IPS-20b (cell line): ENCODE measurements around the gene FMN1.
"Not testable (repeated sequence)": the region's sequence is repeated elsewhere in the genome, so short reads cannot be mapped to it uniquely, and the experiment has no call there.

Experiments
- H3K27ac ChIP-seq: one replicate; pipeline ENCODE4 v1.5.1; 2013; ENCODE audit warnings: low read length
- H3K27me3 ChIP-seq: 2 replicates; pipeline ENCODE4 v1.6.1; 2013; ENCODE audit warnings: mild to moderate bottlenecking, low read length, inconsistent platforms; ENCODE audit not compliant: insufficient read depth
- H3K36me3 ChIP-seq: 2 replicates; pipeline ENCODE4 v1.6.1; 2013; ENCODE audit warnings: low read depth, mild to moderate bottlenecking, inconsistent platforms, low read length, moderate library complexity; ENCODE audit not compliant: insufficient read depth
- H3K4me1 ChIP-seq: 2 replicates; pipeline ENCODE4 v1.6.1; 2013; ENCODE audit warnings: mild to moderate bottlenecking, control low read depth, inconsistent platforms, low read length, moderate library complexity; ENCODE audit not compliant: insufficient read depth
- H3K4me3 ChIP-seq: 2 replicates; pipeline ENCODE4 v1.5.1; 2013; ENCODE audit warnings: mild to moderate bottlenecking, low read length, inconsistent platforms
- H3K9ac ChIP-seq: 2 replicates; pipeline ENCODE4 v1.6.1; 2013; ENCODE audit warnings: low read depth, mild to moderate bottlenecking, inconsistent platforms, low read length, moderate library complexity
- H3K9me3 ChIP-seq: 2 replicates; pipeline ENCODE4 v1.6.1; 2013; ENCODE audit warnings: mild to moderate bottlenecking, low read depth, low read length, inconsistent platforms; ENCODE audit not compliant: insufficient read depth

FMN1 gene

DNA sequence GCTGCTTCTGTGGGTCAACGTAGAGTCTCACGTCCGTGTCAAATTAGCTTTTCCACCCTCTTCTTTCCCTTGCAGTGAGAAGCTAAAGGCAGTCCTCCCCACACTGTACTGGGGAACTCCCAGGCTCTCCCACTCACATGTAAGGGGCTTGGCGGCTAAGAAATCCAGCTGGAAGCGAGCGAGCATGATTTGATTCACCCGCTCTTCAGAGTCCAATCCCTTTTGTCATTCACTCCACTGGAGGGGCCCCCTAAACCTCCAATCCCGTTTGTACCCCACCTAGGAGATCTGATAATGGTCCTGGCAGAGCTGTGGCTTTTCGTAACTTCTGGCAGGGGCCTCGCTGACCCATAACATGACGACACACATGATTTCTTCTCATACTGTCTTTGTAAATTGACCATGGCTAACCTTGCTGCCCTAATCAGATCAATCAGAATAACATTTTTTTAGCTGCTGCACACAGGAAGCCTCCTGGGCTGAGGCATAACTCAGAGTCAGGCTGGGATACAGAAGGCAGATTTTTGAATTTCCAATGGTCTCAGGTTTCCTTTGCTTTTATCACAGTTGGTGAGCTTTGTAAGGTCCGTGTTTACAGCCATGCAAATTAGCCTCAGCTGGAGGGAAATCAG is 241.5 kb downstream of the FMN1 start:
- Histone ChIP-seq H3K36me3 (no peaks in the 10 kb centered on the region), H3K9ac (peak overlapping the region; percentile 3; the same call in 1 of the 2 replicates), H3K27ac (no peak overlapping the region), H3K27me3 (no peaks in the 10 kb centered on the region; the same call in 1 of the 2 replicates), H3K4me1 (peaks cover 24% of the 10 kb centered on the region), H3K4me3 (peak overlapping the region; percentile 57), H3K9me3 (no peaks in the 10 kb centered on the region; the same call in 1 of the 2 replicates)

DNA sequence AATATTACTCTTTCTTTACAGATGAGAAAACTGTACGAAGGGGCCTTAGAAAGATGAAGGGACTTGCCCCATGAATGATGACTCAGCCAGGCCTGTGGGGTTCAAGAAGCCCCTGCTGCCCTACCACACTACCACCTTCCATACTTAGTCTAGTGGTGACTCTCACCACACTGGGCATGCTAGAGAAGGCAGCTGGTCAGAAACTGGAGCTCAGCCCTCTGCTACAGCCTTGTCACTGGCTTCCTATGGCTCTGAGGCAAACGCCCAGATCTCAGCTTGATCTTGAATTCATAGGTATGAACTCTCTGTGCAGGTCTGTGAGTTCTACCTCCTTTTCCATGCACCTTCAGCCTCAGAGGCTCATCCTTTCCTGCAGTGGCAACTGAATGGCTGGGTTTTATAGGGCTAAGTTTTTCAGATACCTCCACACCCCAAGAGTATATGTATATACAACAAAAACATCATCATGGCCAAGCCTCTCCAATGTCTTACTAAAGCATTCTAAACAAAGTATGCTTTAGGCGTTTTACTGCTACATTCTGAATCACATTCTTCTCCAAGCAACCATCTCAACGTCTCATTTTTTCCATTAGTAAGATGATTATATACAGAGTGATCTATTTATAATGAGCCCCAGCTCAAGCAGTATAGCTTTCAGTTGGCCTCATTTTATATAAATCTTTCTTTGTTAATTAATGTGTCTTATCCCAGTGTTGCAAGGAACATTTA is 242.6 kb downstream of the FMN1 start:
- Histone ChIP-seq H3K27ac (no peak overlapping the region), H3K36me3 (no peaks in the 10 kb centered on the region), H3K9me3 (no peaks in the 10 kb centered on the region; the same call in 1 of the 2 replicates), H3K27me3 (no peaks in the 10 kb centered on the region; the same call in 1 of the 2 replicates), H3K4me1 (peaks cover 24% of the 10 kb centered on the region), H3K4me3 (no peak overlapping the region), H3K9ac (no peak overlapping the region)

DNA sequence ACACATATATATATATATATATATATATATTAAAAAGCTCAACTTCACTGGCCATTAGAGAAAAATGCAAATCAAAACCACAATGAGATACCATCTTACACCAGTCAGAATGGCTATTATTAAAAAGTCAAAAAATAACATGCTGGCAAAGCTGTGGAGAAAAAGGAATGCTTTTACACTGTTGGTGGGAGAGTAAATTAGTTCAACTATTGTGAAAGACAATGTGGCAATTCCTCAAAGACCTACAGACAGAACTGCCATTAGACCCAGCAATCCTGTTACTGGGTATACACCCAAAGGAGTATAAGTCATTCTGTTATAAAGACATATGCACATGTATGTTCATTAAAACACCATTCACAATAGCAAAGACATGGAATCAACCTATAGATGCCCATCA is 244.5 kb downstream of the FMN1 start:
- not testable (repeated sequence) for H3K9me3 ChIP-seq, H3K9ac ChIP-seq, H3K36me3 ChIP-seq, H3K27me3 ChIP-seq, H3K4me3 ChIP-seq, H3K27ac ChIP-seq
- peaks cover 24% of the 10 kb centered on the region for H3K4me1 ChIP-seq

- Histone ChIP-seq H3K36me3 (no peaks in the 10 kb centered on the region), H3K27me3 (no peaks in the 10 kb centered on the region), H3K4me3 (no peak overlapping the region), H3K9ac (no peak overlapping the region), H3K9me3 (no peaks in the 10 kb centered on the region; the same call in 1 of the 2 replicates), H3K4me1 (no peaks in the 10 kb centered on the region), H3K27ac (no peak overlapping the region)
Observed at GRCh38 chr15:32946210-32946609, 248.3 kb downstream of the FMN1 start.

- no peak overlapping the region for H3K4me3 ChIP-seq
- no peak overlapping the region for H3K9ac ChIP-seq
- H3K4me1 ChIP-seq, result no peaks in the 10 kb centered on the region
- no peak overlapping the region for H3K27ac ChIP-seq
- H3K9me3 ChIP-seq, result no peaks in the 10 kb centered on the region; the same call in 1 of the 2 replicates
- H3K27me3 ChIP-seq, result no peaks in the 10 kb centered on the region
- no peaks in the 10 kb centered on the region for H3K36me3 ChIP-seq
Observed at GRCh38 chr15:32944431-32944830, 250.1 kb downstream of the FMN1 start.

DNA sequence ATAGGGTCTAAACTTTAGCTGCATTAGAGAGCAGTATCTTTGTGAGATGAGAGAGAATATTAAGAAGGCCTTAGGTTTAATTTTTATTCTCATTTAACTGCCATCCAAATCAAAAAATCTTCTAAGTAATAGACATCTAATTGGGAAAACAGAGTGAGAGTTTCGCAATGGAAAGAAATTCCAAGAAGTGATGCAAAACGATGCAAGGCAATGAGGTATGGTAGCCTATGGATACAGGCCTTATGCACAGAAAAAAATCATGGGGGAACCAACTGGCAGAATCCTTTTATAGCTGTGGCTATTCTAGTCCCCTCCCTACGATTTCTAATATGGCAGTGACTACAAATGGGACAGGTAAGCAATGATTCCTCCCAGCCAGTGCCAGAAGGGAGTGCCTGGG is 250.8 kb downstream of the FMN1 start:
- no peak overlapping the region for H3K4me3 ChIP-seq
- H3K9ac ChIP-seq, result no peak overlapping the region
- H3K36me3 ChIP-seq, result no peaks in the 10 kb centered on the region
- H3K4me1 ChIP-seq, result no peaks in the 10 kb centered on the region
- no peaks in the 10 kb centered on the region for H3K27me3 ChIP-seq
- no peaks in the 10 kb centered on the region for H3K9me3 ChIP-seq
- H3K27ac ChIP-seq, result no peak overlapping the region

GRCh38 chr15:32942401-32942841 is 252.1 kb downstream of the FMN1 start:
- Histone ChIP-seq H3K4me3 (no peak overlapping the region), H3K9ac (no peak overlapping the region), H3K36me3 (no peaks in the 10 kb centered on the region), H3K9me3 (no peaks in the 10 kb centered on the region), H3K27me3 (no peaks in the 10 kb centered on the region), H3K27ac (no peak overlapping the region), H3K4me1 (no peaks in the 10 kb centered on the region)

GRCh38 chr15:32941823-32942222 is 252.7 kb downstream of the FMN1 start:
- no peaks in the 10 kb centered on the region for H3K4me1 ChIP-seq
- no peaks in the 10 kb centered on the region for H3K36me3 ChIP-seq
- H3K4me3 ChIP-seq, result no peak overlapping the region
- H3K27ac ChIP-seq, result no peak overlapping the region
- H3K9ac ChIP-seq, result no peak overlapping the region
- no peaks in the 10 kb centered on the region for H3K9me3 ChIP-seq
- no peaks in the 10 kb centered on the region for H3K27me3 ChIP-seq

DNA sequence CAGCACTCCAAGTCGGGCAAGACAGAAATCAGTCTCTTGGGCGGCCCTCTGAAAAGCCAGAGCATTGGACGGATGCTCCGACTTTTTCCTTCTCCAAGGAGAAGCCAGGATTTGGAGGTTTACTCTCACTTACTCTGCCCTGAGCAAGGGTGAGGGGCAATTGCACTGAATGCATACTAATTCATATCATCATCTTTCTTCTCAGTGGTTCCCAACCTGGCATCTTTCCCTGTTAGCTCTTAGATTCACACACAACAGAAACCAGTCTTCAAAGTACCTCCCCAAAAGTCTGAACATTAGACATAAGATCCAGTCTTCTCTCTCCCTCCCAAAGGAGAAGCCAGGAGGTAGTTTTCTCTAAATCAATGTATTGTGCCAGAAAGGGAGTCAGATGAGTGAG is 257.5 kb downstream of the FMN1 start:
- Histone ChIP-seq H3K4me1 (no peaks in the 10 kb centered on the region), H3K27me3 (no peaks in the 10 kb centered on the region)

DNA sequence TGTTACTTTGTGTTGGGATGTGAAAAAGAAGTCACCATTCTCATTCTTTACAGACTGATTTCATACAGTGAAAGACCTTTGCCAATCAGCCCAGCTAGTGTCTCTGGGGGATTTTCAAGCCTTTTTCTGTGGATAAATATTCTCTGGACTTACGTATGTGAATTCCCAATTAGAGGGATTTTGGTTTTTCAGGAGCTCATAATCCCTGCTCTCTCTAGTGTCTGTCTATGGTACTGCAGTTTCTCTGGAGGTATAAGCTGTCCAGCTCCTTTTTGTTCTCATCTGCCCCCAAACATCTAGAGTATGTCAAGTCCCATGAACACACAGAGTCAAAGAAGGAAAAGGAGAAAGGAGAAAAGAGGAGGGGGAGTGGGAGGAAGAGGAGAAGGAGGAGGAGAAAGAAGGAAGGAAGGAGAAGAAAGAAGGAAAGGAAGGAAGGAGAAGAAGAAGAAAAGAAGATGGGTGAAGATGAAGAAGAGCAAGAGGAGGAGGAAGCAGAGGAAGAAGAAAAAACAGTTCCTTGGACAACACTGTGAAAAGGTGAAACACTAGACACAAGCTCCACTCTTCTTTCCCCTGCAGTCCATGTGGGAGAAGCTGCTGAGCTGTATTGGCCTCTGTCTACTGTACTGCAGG is 258.1 kb downstream of the FMN1 start:
- Histone ChIP-seq H3K27me3 (no peaks in the 10 kb centered on the region), H3K9ac (no peak overlapping the region), H3K36me3 (no peaks in the 10 kb centered on the region), H3K4me3 (no peak overlapping the region), H3K9me3 (no peaks in the 10 kb centered on the region), H3K4me1 (no peaks in the 10 kb centered on the region), H3K27ac (no peak overlapping the region)

More for the DNA sequence above, 257.5 kb downstream of the FMN1 start:
- no peaks in the 10 kb centered on the region for H3K36me3 ChIP-seq
- no peak overlapping the region for H3K4me3 ChIP-seq
- no peaks in the 10 kb centered on the region for H3K9me3 ChIP-seq
- no peak overlapping the region for H3K9ac ChIP-seq
- no peak overlapping the region for H3K27ac ChIP-seq

DNA sequence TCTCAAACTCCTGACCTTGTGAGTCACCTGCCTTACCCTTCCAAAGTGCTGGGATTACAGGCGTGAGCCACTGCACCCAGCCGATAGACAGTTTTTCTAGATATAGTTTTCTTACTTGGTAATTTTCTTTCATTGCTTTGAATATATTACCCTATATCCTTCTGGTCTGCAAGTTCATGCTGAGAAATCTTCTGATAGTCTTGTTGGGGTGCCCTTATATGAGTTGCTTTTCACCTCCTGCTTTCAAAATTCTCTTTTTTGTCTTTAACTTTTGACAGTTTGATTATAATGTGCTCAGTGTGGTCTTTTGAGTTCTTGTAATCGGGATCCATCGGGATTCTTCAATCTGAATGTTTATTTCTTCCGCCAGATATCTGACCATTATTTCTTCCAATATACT is 259.4 kb downstream of the FMN1 start:
- Histone ChIP-seq H3K4me1 (no peaks in the 10 kb centered on the region), H3K27ac (no peak overlapping the region), H3K36me3 (no peaks in the 10 kb centered on the region), H3K27me3 (no peaks in the 10 kb centered on the region), H3K9me3 (peaks cover 4% of the 10 kb centered on the region; the same call in 1 of the 2 replicates), H3K4me3 (no peak overlapping the region), H3K9ac (no peak overlapping the region)

GRCh38 chr15:32933236-32933635 is 261.3 kb downstream of the FMN1 start:
- Histone ChIP-seq H3K27ac (no peak overlapping the region), H3K9me3 (peaks cover 4% of the 10 kb centered on the region; the same call in 1 of the 2 replicates), H3K9ac (no peak overlapping the region), H3K4me1 (no peaks in the 10 kb centered on the region), H3K27me3 (no peaks in the 10 kb centered on the region), H3K4me3 (no peak overlapping the region), H3K36me3 (no peaks in the 10 kb centered on the region)
